ENCODE results near the gene ARMCX6.
"Not testable (repeated sequence)": the region's sequence is repeated elsewhere in the genome, so short reads cannot be mapped to it uniquely, and the experiment has no call there.

Gene ARMCX6

GRCh38 chrX:101617211-101618191, at the start of gene ARMCX6:
TSS of gene ARMCX6 (minus strand) at chrX:101618000. CDS start at chrX:101616620, 1,380 bp downstream.
- H3K9ac ChIP-seq (ENCODE audit: low read length) = peak within 1 kb of the TSS; percentile 20

GRCh38 chrX:101659601-101660063, 41.8 kb upstream of the ARMCX6 start, which contains the start of gene ARMCX2:
TSS of gene ARMCX2 (minus strand) at chrX:101659850. CDS start at chrX:101657588, 2,262 bp downstream.
- Histone ChIP-seq H3K4me1 (ENCODE audit: insufficient read depth, low read length) (peaks cover 11% of the 10 kb centered on the region), H3K36me3 (ENCODE audit: insufficient read depth, low read length) (peaks cover 8% of the 10 kb centered on the region), H3K27me3 (ENCODE audit: control insufficient read depth in 1 of 2, insufficient read depth in 2 of 2, low read length in 2 of 2) (peaks cover 0 to 4% of the 10 kb centered on the region in 2 donors), H3K27ac (ENCODE audit: low read depth, low read length) (peak within 1 kb of the TSS; percentile 60), H3K9me3 (ENCODE audit: low read length) (no peaks in the 10 kb centered on the region), H3K9ac (ENCODE audit: low read length) (peak within 1 kb of the TSS; percentile 41), H3K4me3 (ENCODE audit: low read depth in 1 of 2, low read length in 2 of 2) (peak within 1 kb of the TSS; percentile 51 to 78)

More at GRCh38 chrX:101617211-101618191, at the start of gene ARMCX6:
- Histone ChIP-seq H3K4me1 (ENCODE audit: insufficient read depth, low read length) (peaks cover 7% of the 10 kb centered on the region), H3K36me3 (ENCODE audit: insufficient read depth, low read length) (no peaks in the 10 kb centered on the region), H3K9me3 (ENCODE audit: low read length) (no peaks in the 10 kb centered on the region), H3K27me3 (ENCODE audit: control insufficient read depth in 1 of 2, insufficient read depth in 2 of 2, low read length in 2 of 2) (no peaks in the 10 kb centered on the region), H3K27ac (ENCODE audit: low read depth, low read length) (peak within 1 kb of the TSS; percentile 16), H3K4me3 (ENCODE audit: low read depth in 1 of 2, low read length in 2 of 2) (peak within 1 kb of the TSS; percentile 39 to 71)

DNA sequence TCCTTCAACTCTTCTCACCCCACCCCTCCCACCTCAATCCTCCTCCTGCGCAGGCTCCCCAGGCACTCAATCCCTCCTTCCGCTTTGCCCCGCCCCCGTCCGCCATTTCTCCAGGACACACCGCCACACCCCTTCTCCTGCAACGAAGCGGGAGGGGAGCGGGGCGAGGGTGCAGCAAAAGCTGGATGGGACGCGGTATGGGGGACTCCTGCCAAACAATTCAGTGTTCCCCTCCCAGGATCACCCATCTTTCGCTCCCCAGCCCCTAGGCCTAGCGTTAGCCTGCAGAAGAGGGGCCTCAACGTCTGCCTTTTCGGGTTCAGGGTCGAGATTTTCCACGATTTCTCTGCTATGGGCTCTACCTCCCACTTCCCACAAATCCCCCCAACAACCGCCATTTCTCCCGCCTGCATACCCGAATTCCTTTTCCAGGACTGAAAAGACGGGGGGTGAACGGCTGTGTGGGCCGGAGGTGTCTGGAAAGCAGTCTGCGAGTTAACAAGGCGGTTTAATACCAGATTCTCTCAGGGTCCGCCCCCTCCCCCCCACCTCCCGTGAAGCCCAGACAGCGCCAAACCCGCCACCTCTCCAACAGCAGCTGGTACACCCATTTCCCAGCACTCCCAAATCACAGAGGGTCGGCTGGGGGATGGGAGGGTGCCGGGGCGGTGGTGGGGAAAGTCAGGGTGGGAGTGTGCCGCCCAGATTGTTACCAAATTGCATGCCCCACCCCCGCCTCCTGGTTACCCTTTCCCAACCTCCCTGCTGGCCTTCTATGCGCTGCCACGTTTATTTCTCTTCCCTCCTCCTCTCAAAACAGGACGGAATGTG, 41.1 kb upstream of the ARMCX6 start:
- H3K9me3 ChIP-seq (ENCODE audit: low read length) = no peaks in the 10 kb centered on the region
- peak overlapping the region; percentile 51 to 78 for H3K4me3 ChIP-seq (ENCODE audit: low read depth in 1 of 2, low read length in 2 of 2)
- peaks cover 11% of the 10 kb centered on the region for H3K4me1 ChIP-seq (ENCODE audit: insufficient read depth, low read length)
- peaks cover 8% of the 10 kb centered on the region for H3K36me3 ChIP-seq (ENCODE audit: insufficient read depth, low read length)
- no peaks in the 10 kb centered on the region for H3K27me3 ChIP-seq (ENCODE audit: control insufficient read depth in 1 of 2, insufficient read depth in 2 of 2, low read length in 2 of 2)
- H3K9ac ChIP-seq (ENCODE audit: low read length) = peak overlapping the region; percentile 41
- peak overlapping the region; percentile 27 for H3K27ac ChIP-seq (ENCODE audit: low read depth, low read length)

DNA sequence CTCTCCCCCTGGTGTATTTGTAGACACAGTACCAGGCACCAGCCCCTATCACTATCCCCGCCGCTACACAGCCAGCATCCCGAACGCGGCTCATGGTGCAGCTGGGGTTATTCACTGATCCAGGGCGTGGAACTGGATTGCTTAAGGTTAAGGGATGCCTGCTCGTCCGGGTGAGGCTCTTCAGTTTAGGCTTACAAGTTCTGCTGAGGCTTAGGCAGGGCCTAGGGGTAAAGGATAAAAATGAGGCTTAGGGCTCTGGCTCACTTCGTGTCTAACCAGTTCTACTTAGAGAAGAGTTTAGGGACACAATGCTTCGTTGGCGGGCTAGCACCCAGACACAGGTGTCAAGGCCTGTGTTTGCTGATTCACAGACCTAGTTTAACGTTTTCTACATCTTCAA, 39.7 kb upstream of the ARMCX6 start:
- H3K27ac ChIP-seq (ENCODE audit: low read depth, low read length) = no peak overlapping the region
- H3K4me3 ChIP-seq (ENCODE audit: low read depth in 1 of 2, low read length in 2 of 2) = no peak overlapping the region
- H3K27me3 ChIP-seq (ENCODE audit: control insufficient read depth in 1 of 2, insufficient read depth in 2 of 2, low read length in 2 of 2) = no peaks in the 10 kb centered on the region
- peaks cover 8% of the 10 kb centered on the region for H3K36me3 ChIP-seq (ENCODE audit: insufficient read depth, low read length)
- H3K9ac ChIP-seq (ENCODE audit: low read length) = no peak overlapping the region
- no peaks in the 10 kb centered on the region for H3K9me3 ChIP-seq (ENCODE audit: low read length)
- peaks cover 11% of the 10 kb centered on the region for H3K4me1 ChIP-seq (ENCODE audit: insufficient read depth, low read length)

DNA sequence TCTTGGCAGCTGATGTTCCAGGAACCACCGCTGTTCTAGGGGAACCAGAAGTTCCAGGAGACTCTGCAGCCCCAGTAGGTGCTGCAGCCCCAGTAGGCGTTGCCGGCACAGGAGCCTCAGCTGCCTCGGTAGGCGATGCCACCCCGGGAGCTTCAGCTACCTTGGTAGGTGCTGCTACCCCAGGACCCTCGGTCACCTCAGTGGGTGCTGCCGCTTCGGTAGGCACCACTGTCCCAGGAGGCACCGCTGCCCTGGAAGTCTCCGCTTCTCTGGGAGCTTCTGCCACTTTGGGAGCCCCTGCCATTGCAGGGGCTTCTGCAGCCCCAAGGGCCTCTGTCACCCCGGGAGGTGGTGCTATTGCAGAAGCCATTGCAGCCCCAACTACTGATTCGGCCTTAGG, 39.0 kb upstream of the ARMCX6 start:
- peaks cover 11% of the 10 kb centered on the region for H3K4me1 ChIP-seq (ENCODE audit: insufficient read depth, low read length)
- H3K9me3 ChIP-seq (ENCODE audit: low read length) = no peaks in the 10 kb centered on the region
- H3K36me3 ChIP-seq (ENCODE audit: insufficient read depth, low read length) = peaks cover 8% of the 10 kb centered on the region
- H3K27me3 ChIP-seq (ENCODE audit: control insufficient read depth in 1 of 2, insufficient read depth in 2 of 2, low read length in 2 of 2) = no peaks in the 10 kb centered on the region
- H3K9ac ChIP-seq (ENCODE audit: low read length) = no peak overlapping the region
- H3K4me3 ChIP-seq (ENCODE audit: low read depth in 1 of 2, low read length in 2 of 2) = no peak overlapping the region
- no peak overlapping the region for H3K27ac ChIP-seq (ENCODE audit: low read depth, low read length)

GRCh38 chrX:101655534-101655933, 37.7 kb upstream of the ARMCX6 start:
- H3K9ac ChIP-seq (ENCODE audit: low read length) = no peak overlapping the region
- no peaks in the 10 kb centered on the region for H3K9me3 ChIP-seq (ENCODE audit: low read length)
- no peak overlapping the region for H3K27ac ChIP-seq (ENCODE audit: low read depth, low read length)
- peaks cover 8% of the 10 kb centered on the region for H3K36me3 ChIP-seq (ENCODE audit: insufficient read depth, low read length)
- no peak overlapping the region for H3K4me3 ChIP-seq (ENCODE audit: low read depth in 1 of 2, low read length in 2 of 2)
- H3K27me3 ChIP-seq (ENCODE audit: control insufficient read depth in 1 of 2, insufficient read depth in 2 of 2, low read length in 2 of 2) = no peaks in the 10 kb centered on the region
- peaks cover 11% of the 10 kb centered on the region for H3K4me1 ChIP-seq (ENCODE audit: insufficient read depth, low read length)

DNA sequence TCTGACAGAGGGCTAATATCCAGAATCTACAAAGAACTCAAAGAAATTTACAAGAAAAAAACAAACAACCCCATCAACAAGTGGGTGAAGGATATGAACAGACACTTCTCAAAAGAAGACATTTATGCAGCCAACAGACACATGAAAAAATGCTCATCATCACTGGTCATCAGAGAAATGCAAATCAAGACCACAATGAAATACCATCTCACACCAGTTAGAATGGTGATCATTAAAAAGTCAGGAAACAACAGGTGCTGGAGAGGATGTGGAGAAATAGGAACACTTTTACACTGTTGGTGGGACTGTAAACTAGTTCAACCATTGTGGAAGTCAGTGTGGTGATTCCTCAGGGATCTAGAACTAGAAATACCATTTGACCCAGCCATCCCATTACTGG, 29.9 kb upstream of the ARMCX6 start:
- H3K27ac ChIP-seq (ENCODE audit: low read depth, low read length); H3K4me3 ChIP-seq (ENCODE audit: low read depth in 1 of 2, low read length in 2 of 2); H3K4me1 ChIP-seq (ENCODE audit: insufficient read depth, low read length); H3K9me3 ChIP-seq (ENCODE audit: low read length); H3K9ac ChIP-seq (ENCODE audit: low read length); H3K27me3 ChIP-seq (ENCODE audit: control insufficient read depth in 1 of 2, insufficient read depth in 2 of 2, low read length in 2 of 2); H3K36me3 ChIP-seq (ENCODE audit: insufficient read depth, low read length): not testable (repeated sequence)

DNA sequence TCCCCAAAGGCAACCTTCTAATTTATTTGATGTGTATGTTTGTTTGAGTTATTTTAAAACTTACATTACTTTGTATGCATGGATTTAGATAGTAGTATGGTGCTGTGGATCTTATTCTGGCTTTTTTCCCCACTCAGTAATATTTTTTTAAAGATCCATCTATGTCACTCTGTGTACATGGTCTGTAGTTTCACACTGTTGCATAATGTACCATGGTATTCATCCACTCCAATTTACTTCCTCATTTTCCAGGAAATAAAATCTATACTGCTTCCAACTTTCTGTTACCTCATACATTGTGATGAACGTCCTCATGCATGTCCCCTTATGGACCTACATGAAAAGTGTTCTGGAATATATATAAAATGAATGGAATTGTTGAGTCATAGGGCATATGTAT, 24.3 kb upstream of the ARMCX6 start:
- Histone ChIP-seq H3K27me3 (ENCODE audit: control insufficient read depth in 1 of 2, insufficient read depth in 2 of 2, low read length in 2 of 2) (peaks cover 0 to 4% of the 10 kb centered on the region in 2 donors), H3K4me3 (ENCODE audit: low read depth in 1 of 2, low read length in 2 of 2) (no peak overlapping the region)

GRCh38 chrX:101639583-101639982, 21.8 kb upstream of the ARMCX6 start:
- Histone ChIP-seq H3K27me3 (ENCODE audit: control insufficient read depth in 1 of 2, insufficient read depth in 2 of 2, low read length in 2 of 2) (peaks cover 0 to 4% of the 10 kb centered on the region in 2 donors), H3K36me3 (ENCODE audit: insufficient read depth, low read length) (no peaks in the 10 kb centered on the region), H3K4me3 (ENCODE audit: low read depth in 1 of 2, low read length in 2 of 2) (no peak overlapping the region), H3K27ac (ENCODE audit: low read depth, low read length) (no peak overlapping the region), H3K9me3 (ENCODE audit: low read length) (no peaks in the 10 kb centered on the region), H3K9ac (ENCODE audit: low read length) (no peak overlapping the region), H3K4me1 (ENCODE audit: insufficient read depth, low read length) (no peaks in the 10 kb centered on the region)

More for the DNA sequence above, 24.3 kb upstream of the ARMCX6 start:
- H3K27ac ChIP-seq (ENCODE audit: low read depth, low read length) = no peak overlapping the region
- no peaks in the 10 kb centered on the region for H3K4me1 ChIP-seq (ENCODE audit: insufficient read depth, low read length)
- no peaks in the 10 kb centered on the region for H3K36me3 ChIP-seq (ENCODE audit: insufficient read depth, low read length)
- no peak overlapping the region for H3K9ac ChIP-seq (ENCODE audit: low read length)
- H3K9me3 ChIP-seq (ENCODE audit: low read length) = no peaks in the 10 kb centered on the region

DNA sequence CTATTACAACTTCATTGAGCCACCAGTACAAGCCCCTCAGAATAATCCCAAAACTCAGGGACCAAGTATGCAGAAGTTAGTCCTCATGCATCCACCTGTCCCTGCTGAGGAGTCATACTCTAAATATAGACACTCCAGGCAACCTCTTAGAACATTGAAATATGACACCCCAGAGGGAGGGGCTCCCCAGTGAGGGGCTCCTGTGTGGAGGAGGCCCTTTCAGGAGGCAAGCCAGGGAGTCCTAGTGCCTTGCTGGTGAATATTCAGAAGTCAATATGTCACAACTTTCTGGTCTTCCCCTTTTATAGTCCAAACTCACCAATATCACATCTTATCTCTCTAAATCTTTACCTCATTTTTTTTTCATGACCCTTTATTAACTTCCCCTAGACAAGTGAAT, 1.6 kb upstream of the ARMCX6 start:
- H3K27ac ChIP-seq (ENCODE audit: low read depth, low read length) = no peak overlapping the region
- no peaks in the 10 kb centered on the region for H3K36me3 ChIP-seq (ENCODE audit: insufficient read depth, low read length)
- H3K4me1 ChIP-seq (ENCODE audit: insufficient read depth, low read length) = peaks cover 9% of the 10 kb centered on the region
- no peak overlapping the region for H3K4me3 ChIP-seq (ENCODE audit: low read depth in 1 of 2, low read length in 2 of 2)
- H3K9ac ChIP-seq (ENCODE audit: low read length) = no peak overlapping the region
- H3K9me3 ChIP-seq (ENCODE audit: low read length) = no peaks in the 10 kb centered on the region
- H3K27me3 ChIP-seq (ENCODE audit: control insufficient read depth in 1 of 2, insufficient read depth in 2 of 2, low read length in 2 of 2) = no peaks in the 10 kb centered on the region

GRCh38 chrX:101605728-101606127, 12.1 kb downstream of the ARMCX6 start:
- H3K9ac ChIP-seq (ENCODE audit: low read length) = no peak overlapping the region
- H3K4me3 ChIP-seq (ENCODE audit: low read depth in 1 of 2, low read length in 2 of 2) = no peak overlapping the region
- no peaks in the 10 kb centered on the region for H3K4me1 ChIP-seq (ENCODE audit: insufficient read depth, low read length)
- no peaks in the 10 kb centered on the region for H3K36me3 ChIP-seq (ENCODE audit: insufficient read depth, low read length)
- H3K27me3 ChIP-seq (ENCODE audit: control insufficient read depth in 1 of 2, insufficient read depth in 2 of 2, low read length in 2 of 2) = no peaks in the 10 kb centered on the region
- H3K9me3 ChIP-seq (ENCODE audit: low read length) = no peaks in the 10 kb centered on the region
- H3K27ac ChIP-seq (ENCODE audit: low read depth, low read length) = no peak overlapping the region
